ENCODE measurements around the gene SETBP1. TPM values are rescaled to one million over a fixed set of nuclear protein-coding genes. Genes with fewer than 3 reads are reported as not detected.

The SETBP1 gene
- total and polyA plus RNA-seq, 2 of the 8 experiments (the other 6 are each of a cell fraction or from before 2014, with no cell fraction given): 2.0 to 6.5 TPM

DNA sequence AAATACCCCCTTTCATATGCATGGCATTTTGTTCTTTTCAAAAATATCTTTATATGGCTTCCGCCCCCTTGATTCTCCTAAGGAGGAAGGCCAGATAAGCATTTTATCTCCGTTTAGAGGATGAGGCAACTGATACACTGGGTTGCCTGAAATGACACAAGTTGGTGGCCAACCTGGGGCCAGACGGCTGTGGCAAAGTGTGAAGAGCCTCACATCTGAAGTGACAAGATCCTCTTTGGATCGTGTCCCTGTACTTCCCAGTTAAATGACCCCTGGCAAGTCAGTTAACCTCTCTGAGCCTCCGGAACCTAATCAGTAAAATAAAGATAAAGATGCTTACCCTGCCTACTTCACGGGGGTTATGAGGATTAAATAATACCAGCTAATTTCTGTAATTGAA is 4.6 kb downstream of the SETBP1 start (continued):
- no peak for TF ChIP-seq TAF7 (optimal IDR thresholded peaks at IDR 0.05; ENCODE audit: borderline replicate concordance, low read depth, low read length)
- TF ChIP-seq TAF1 (IDR thresholded peaks at IDR 0.05; ENCODE audit: low read depth, low read length): no peak
- TF ChIP-seq CBX5 (IDR thresholded peaks at IDR 0.05; ENCODE audit: low read depth, low read length): no peak
- TF ChIP-seq RAD21 (IDR thresholded peaks at IDR 0.05 in 1 of 2, conservative IDR thresholded peaks at IDR 0.05 in 1 of 2; ENCODE audit: low read depth in 2 of 2, low read length in 2 of 2): no peak
- TF ChIP-seq, protein P1, sequence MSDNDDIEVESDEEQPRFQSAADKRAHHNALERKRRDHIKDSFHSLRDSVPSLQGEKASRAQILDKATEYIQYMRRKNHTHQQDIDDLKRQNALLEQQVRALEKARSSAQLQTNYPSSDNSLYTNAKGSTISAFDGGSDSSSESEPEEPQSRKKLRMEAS (IDR thresholded peaks at IDR 0.05): no peak

Data from H1 (cell line).